DOHH2 (cell line): ENCODE results near the gene TRPM2.
"Not testable (repeated sequence)": the region's sequence is repeated elsewhere in the genome, so short reads cannot be mapped to it uniquely, and the experiment has no call there.

Experiments
- H3F3A ChIP-seq: fragments of 200-600 bp; sonication (generic), shearing (Covaris generic); 2 replicates; pipeline ENCODE4 v1.6.0; 2016; ENCODE audit warnings: antibody characterized with exemption, mild to moderate bottlenecking; ENCODE audit not compliant: control insufficient read depth, insufficient read depth
- H3K27ac ChIP-seq: fragments of 200-600 bp; sonication (generic); 2 replicates; pipeline ENCODE4 v1.5.1; 2014; ENCODE audit warnings: low read depth, mild to moderate bottlenecking, low read length, moderate library complexity
- H3K27me3 ChIP-seq: fragments of 200-600 bp; sonication (generic); 2 replicates; pipeline ENCODE4 v1.6.1; 2014; ENCODE audit warnings: mild to moderate bottlenecking, low read length, mixed read lengths; ENCODE audit not compliant: control insufficient read depth
- H3K36me3 ChIP-seq: fragments of 200-600 bp; sonication (generic); 2 replicates; pipeline ENCODE4 v1.6.1; 2014; ENCODE audit warnings: mild to moderate bottlenecking, low read length, moderate library complexity, mixed read lengths; ENCODE audit not compliant: control insufficient read depth
- H3K4me1 ChIP-seq: fragments of 200-600 bp; sonication (generic); 2 replicates; pipeline ENCODE4 v1.6.1; 2014; ENCODE audit warnings: mild to moderate bottlenecking, low read length, mixed read lengths; ENCODE audit not compliant: control insufficient read depth
- H3K4me2 ChIP-seq: fragments of 200-600 bp; sonication (generic); 2 replicates; pipeline ENCODE4 v1.6.0; 2014; ENCODE audit warnings: mild to moderate bottlenecking, low read length, moderate library complexity
- H3K4me3 ChIP-seq: fragments of 200-600 bp; sonication (generic); 2 replicates; pipeline ENCODE4 v1.5.1; 2014; ENCODE audit warnings: mild to moderate bottlenecking, low read length, mixed read lengths
- H3K79me2 ChIP-seq: fragments of 200-600 bp; sonication (generic); 2 replicates; pipeline ENCODE4 v1.6.1; 2014; ENCODE audit warnings: mild to moderate bottlenecking, low read length, mixed read lengths; ENCODE audit not compliant: control insufficient read depth
- H3K9me2 ChIP-seq: fragments of 200-600 bp; sonication (generic); replicated peaks from 2 replicates; pipeline ENCODE4 v1.6.1; 2014; ENCODE audit warnings: mild to moderate bottlenecking, low read length, mixed read lengths; ENCODE audit not compliant: control insufficient read depth
- H3K9me3 ChIP-seq: fragments of 200-600 bp; sonication (generic); 2 replicates; pipeline ENCODE4 v1.6.1; 2014; ENCODE audit warnings: antibody characterized with exemption, low read length, mixed read lengths; ENCODE audit not compliant: control insufficient read depth, insufficient read depth
- H4K20me1 ChIP-seq: fragments of 200-600 bp; sonication (generic); 2 replicates; pipeline ENCODE4 v1.6.0; 2014; ENCODE audit warnings: low read depth, mild to moderate bottlenecking, antibody characterized with exemption, low read length, moderate library complexity; ENCODE audit not compliant: control insufficient read depth, insufficient read depth
- CTCF ChIP-seq: fragments of 200-600 bp; sonication (generic); IDR thresholded peaks from one replicate; pipeline ENCODE4 v1.5.1; 2014; ENCODE audit warnings: antibody characterized with exemption, mild to moderate bottlenecking, low read depth, low read length; ENCODE audit not compliant: poor library complexity, severe bottlenecking
- EZH2phosphoT487 ChIP-seq: fragments of 200-600 bp; sonication (generic); IDR thresholded peaks from 2 replicates; pipeline ENCODE4 v1.6.1; 2017; ENCODE audit warnings: borderline replicate concordance, mild to moderate bottlenecking, antibody characterized with exemption, low read length, moderate library complexity, mixed read lengths

TRPM2 gene

GRCh38 chr21:44403106-44404020 lies 49.9 kb downstream of the TRPM2 start:
- Histone ChIP-seq H4K20me1 (no peaks in the 10 kb centered on the region), H3K79me2 (no peaks in the 10 kb centered on the region), H3K27me3 (no peaks in the 10 kb centered on the region), H3K36me3 (no peaks in the 10 kb centered on the region), H3K27ac (no peak overlapping the region), H3K4me1 (no peaks in the 10 kb centered on the region), H3K4me3 (no peak overlapping the region), H3K9me2 (no peaks in the 10 kb centered on the region), H3K4me2 (no peak overlapping the region), H3K9me3 (peaks cover 44% of the 10 kb centered on the region; the same call in 1 of the 2 replicates), H3F3A (peaks cover 8% of the 10 kb centered on the region)
- no peak for TF ChIP-seq EZH2phosphoT487
- TF ChIP-seq CTCF = no peak

- H3F3A ChIP-seq, H3K27ac ChIP-seq, H3K36me3 ChIP-seq, H3K9me2 ChIP-seq, H3K4me2 ChIP-seq, H3K4me1 ChIP-seq, H3K79me2 ChIP-seq, H3K27me3 ChIP-seq, H3K4me3 ChIP-seq, H4K20me1 ChIP-seq: not testable (repeated sequence)
- peaks cover 44% of the 10 kb centered on the region; the same call in 1 of the 2 replicates for H3K9me3 ChIP-seq
These were observed 51.1 kb downstream of the TRPM2 start for GRCh38 chr21:44404482-44404881.

- Histone ChIP-seq H3K4me1 (no peaks in the 10 kb centered on the region), H3K9me3 (peaks cover 44% of the 10 kb centered on the region; the same call in 1 of the 2 replicates), H3F3A (peaks cover 8% of the 10 kb centered on the region), H3K36me3 (no peaks in the 10 kb centered on the region), H3K79me2 (no peaks in the 10 kb centered on the region), H3K27me3 (no peaks in the 10 kb centered on the region), H3K27ac (no peak overlapping the region), H3K9me2 (no peaks in the 10 kb centered on the region), H3K4me3 (no peak overlapping the region), H3K4me2 (no peak overlapping the region), H4K20me1 (no peaks in the 10 kb centered on the region)
- TF ChIP-seq EZH2phosphoT487 (no peak), CTCF (no peak)
These were observed 51.9 kb downstream of the TRPM2 start for GRCh38 chr21:44405091-44405947.
